ENCODE results near the gene GAGE10. TPM values are rescaled to one million over a fixed set of nuclear protein-coding genes. Genes with fewer than 3 reads are reported as not detected.

Gene GAGE10
- total and polyA plus RNA-seq, 2 donors (not counting 1 experiment from before 2014, with no cell fraction given): not detected

DNA sequence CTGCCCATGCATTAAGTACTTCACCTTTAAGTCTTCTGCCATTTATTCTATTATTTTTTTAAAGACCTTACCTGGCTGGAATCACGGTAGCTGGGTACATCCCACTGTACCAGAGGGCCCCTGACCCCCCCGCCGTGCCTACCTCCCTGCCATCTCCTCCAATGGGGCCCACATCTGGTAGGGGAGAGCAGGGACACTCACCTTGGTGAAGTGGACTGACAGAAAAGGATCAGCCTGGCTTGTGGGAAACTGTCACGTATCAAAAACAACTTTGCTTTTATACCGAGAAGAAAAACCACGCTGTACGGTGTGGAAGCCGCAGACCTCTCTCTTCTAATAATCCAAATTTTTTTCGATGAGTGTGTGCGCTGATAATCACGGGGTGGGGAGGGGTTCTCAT lies 39.0 kb upstream of the GAGE10 start, which contains the start of gene FOXP3:
TSS of gene FOXP3 (minus strand) at position 251 of the 400 bp plus-strand sequence. CDS start 6,205 bp downstream, outside the sequence.
- no peak within 1 kb of the TSS for H3K4me2 ChIP-seq (replicated peaks; ENCODE audit: low read depth, low read length, poor library complexity, severe bottlenecking)
- H3K27me3 ChIP-seq (replicated peaks in 1 of 4; ENCODE audit: control extremely low read depth in 1 of 4, control insufficient read depth in 3 of 4, insufficient read depth in 4 of 4, low read length in 3 of 4): no peaks in the 10 kb centered on the region
- no peak within 1 kb of the TSS for H2AFZ ChIP-seq (ENCODE audit: insufficient read depth, low read depth, low read length, poor library complexity, severe bottlenecking)
- H3K36me3 ChIP-seq (replicated peaks in 1 of 2; ENCODE audit: control extremely low read depth in 1 of 2, control insufficient read depth in 1 of 2, extremely low read depth in 1 of 2, insufficient read depth in 2 of 2, low read length in 1 of 2): no peaks in the 10 kb centered on the region
- H3K4me3 Mint-ChIP-seq: no peak within 1 kb of the TSS
- WGBS (ENCODE audit: insufficient coverage): no CpG with 5 or more reads among the region's 11 CpGs
- ChIA-PET CTCF (no interaction called here), POLR2A (no interaction called here)
- peaks cover 0 to 5% of the 10 kb centered on the region in 2 donors for H3K4me1 ChIP-seq (ENCODE audit: control insufficient read depth in 2 of 2, insufficient read depth in 2 of 2, low read length in 2 of 2)
- intact Hi-C loops (cut with micrococcal nuclease): no loop called here
- no peaks in the 10 kb centered on the region for H3K9me3 Mint-ChIP-seq (ENCODE audit: insufficient read depth)
- H3K4me1 Mint-ChIP-seq: peaks cover 10% of the 10 kb centered on the region
- no peak within 1 kb of the TSS for H3K27ac ChIP-seq (ENCODE audit: low read length in 2 of 2)
- peaks cover 5% of the 10 kb centered on the region for H3K27me3 Mint-ChIP-seq
- H4K20me1 ChIP-seq (ENCODE audit: control insufficient read depth, insufficient read depth, low read length, poor library complexity, severe bottlenecking): no peaks in the 10 kb centered on the region
- H3K9me3 ChIP-seq (ENCODE audit: control extremely low read depth in 1 of 3, control insufficient read depth in 2 of 3, insufficient read depth in 1 of 3, low read length in 2 of 3): no peaks in the 10 kb centered on the region
- no peak within 1 kb of the TSS for H3K27ac Mint-ChIP-seq
- H3K79me2 ChIP-seq (ENCODE audit: control insufficient read depth, insufficient read depth, low read length): no peaks in the 10 kb centered on the region
- no peak for DNase-seq
- no peak for ATAC-seq (ENCODE audit: low read depth)
- H3K4me3 ChIP-seq (ENCODE audit: control extremely low read depth in 1 of 5, extremely low read depth in 1 of 5, insufficient read depth in 1 of 5, low read depth in 2 of 5, low read length in 4 of 5): no peak within 1 kb of the TSS
- TF ChIP-seq EZH2 (IDR thresholded peaks at IDR 0.05; ENCODE audit: borderline replicate concordance, insufficient read depth, low read depth, low read length, poor library complexity, severe bottlenecking): no peak
- TF ChIP-seq, protein P1, sequence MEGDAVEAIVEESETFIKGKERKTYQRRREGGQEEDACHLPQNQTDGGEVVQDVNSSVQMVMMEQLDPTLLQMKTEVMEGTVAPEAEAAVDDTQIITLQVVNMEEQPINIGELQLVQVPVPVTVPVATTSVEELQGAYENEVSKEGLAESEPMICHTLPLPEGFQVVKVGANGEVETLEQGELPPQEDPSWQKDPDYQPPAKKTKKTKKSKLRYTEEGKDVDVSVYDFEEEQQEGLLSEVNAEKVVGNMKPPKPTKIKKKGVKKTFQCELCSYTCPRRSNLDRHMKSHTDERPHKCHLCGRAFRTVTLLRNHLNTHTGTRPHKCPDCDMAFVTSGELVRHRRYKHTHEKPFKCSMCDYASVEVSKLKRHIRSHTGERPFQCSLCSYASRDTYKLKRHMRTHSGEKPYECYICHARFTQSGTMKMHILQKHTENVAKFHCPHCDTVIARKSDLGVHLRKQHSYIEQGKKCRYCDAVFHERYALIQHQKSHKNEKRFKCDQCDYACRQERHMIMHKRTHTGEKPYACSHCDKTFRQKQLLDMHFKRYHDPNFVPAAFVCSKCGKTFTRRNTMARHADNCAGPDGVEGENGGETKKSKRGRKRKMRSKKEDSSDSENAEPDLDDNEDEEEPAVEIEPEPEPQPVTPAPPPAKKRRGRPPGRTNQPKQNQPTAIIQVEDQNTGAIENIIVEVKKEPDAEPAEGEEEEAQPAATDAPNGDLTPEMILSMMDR (IDR thresholded peaks at IDR 0.05): no peak
- no peak within 1 kb of the TSS for H3K9ac ChIP-seq (ENCODE audit: low read length)

DNA sequence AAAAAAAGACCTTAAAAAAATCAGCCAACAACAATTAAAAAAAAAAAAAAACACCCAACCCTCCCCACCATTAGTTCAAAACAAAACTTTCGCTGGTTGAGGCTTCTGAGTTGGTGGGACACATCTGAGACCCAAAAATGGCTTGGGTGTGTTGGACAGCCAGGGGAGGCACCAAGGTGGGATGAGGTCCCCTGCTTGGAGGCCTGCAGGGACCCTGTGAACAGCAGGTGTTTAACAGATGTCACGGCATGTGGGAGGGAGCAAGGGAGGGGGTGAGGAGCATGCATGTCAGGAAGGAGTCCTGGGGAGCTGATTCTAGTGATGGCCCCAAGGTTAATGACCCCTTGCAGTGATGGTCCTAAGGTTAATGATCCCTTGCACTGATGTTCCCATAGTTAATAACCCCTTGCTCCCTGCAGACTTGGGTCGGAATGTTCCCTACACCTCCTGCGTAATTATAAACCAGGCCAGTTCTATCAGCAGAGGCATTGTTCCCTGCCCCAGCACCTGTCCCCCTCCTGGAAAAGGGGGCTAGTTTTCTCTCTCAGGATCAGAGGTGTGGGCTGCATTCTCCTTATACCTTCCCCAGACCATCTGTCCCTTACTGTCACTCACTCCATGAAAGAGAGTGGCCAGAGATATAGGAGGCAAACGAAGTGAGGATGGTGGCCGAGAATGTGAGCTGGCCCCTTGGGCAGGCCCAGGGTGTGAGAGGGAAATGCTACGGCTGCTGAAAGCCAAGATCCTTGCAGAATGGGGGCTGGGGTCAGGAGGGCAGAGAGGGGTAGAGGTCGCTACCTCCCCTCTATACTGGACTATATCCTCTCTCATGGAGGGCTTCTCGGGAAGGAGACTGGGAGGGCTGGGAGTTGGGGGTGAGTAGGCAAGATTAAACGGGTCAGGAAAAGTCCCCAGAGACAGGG lies 36.7 kb upstream of the GAGE10 start:
- ChIA-PET CTCF (no interaction called here), POLR2A (no interaction called here)
- Mint-ChIP-seq H3K4me1 (peaks cover 20% of the 10 kb centered on the region), H3K9me3 (ENCODE audit: insufficient read depth) (no peaks in the 10 kb centered on the region), H3K27ac (no peak overlapping the region), H3K4me3 (no peak overlapping the region), H3K27me3 (peaks cover 4% of the 10 kb centered on the region)
- Histone ChIP-seq H3K9me3 (ENCODE audit: control extremely low read depth in 1 of 3, control insufficient read depth in 2 of 3, insufficient read depth in 1 of 3, low read length in 2 of 3) (no peaks in the 10 kb centered on the region), H3K79me2 (ENCODE audit: control insufficient read depth, insufficient read depth, low read length) (peaks cover 10% of the 10 kb centered on the region), H3K27ac (ENCODE audit: low read length in 2 of 2) (no peak overlapping the region), H3K27me3 (replicated peaks in 1 of 4; ENCODE audit: control extremely low read depth in 1 of 4, control insufficient read depth in 3 of 4, insufficient read depth in 4 of 4, low read length in 3 of 4) (no peaks in the 10 kb centered on the region), H3K9ac (ENCODE audit: low read length) (no peak overlapping the region), H3K4me2 (replicated peaks; ENCODE audit: low read depth, low read length, poor library complexity, severe bottlenecking) (no peak overlapping the region), H2AFZ (ENCODE audit: insufficient read depth, low read depth, low read length, poor library complexity, severe bottlenecking) (no peak overlapping the region), H3K36me3 (replicated peaks in 1 of 2; ENCODE audit: control extremely low read depth in 1 of 2, control insufficient read depth in 1 of 2, extremely low read depth in 1 of 2, insufficient read depth in 2 of 2, low read length in 1 of 2) (no peaks in the 10 kb centered on the region), H4K20me1 (ENCODE audit: control insufficient read depth, insufficient read depth, low read length, poor library complexity, severe bottlenecking) (no peaks in the 10 kb centered on the region), H3K4me1 (ENCODE audit: control insufficient read depth in 2 of 2, insufficient read depth in 2 of 2, low read length in 2 of 2) (peaks cover 12 to 19% of the 10 kb centered on the region in 2 donors), H3K4me3 (ENCODE audit: control extremely low read depth in 1 of 5, extremely low read depth in 1 of 5, insufficient read depth in 1 of 5, low read depth in 2 of 5, low read length in 4 of 5) (no peak overlapping the region)
- DNase-seq (no peak), ATAC-seq (ENCODE audit: low read depth) (no peak)
- intact Hi-C loops (cut with micrococcal nuclease): loop anchor here (5.0 kb wide), 1 partner anchor 1609 kb away; the partner anchor contains the start of gene UXT
- no CpG with 5 or more reads among the region's 10 CpGs for WGBS (ENCODE audit: insufficient coverage)
- TF ChIP-seq, protein P1 (IDR thresholded peaks at IDR 0.05): no peak

Measured in B cell (primary cell).